ENCODE measurements around the gene SNX33.
"Not testable (repeated sequence)": the region's sequence is repeated elsewhere in the genome, so short reads cannot be mapped to it uniquely, and the experiment has no call there.

DNA sequence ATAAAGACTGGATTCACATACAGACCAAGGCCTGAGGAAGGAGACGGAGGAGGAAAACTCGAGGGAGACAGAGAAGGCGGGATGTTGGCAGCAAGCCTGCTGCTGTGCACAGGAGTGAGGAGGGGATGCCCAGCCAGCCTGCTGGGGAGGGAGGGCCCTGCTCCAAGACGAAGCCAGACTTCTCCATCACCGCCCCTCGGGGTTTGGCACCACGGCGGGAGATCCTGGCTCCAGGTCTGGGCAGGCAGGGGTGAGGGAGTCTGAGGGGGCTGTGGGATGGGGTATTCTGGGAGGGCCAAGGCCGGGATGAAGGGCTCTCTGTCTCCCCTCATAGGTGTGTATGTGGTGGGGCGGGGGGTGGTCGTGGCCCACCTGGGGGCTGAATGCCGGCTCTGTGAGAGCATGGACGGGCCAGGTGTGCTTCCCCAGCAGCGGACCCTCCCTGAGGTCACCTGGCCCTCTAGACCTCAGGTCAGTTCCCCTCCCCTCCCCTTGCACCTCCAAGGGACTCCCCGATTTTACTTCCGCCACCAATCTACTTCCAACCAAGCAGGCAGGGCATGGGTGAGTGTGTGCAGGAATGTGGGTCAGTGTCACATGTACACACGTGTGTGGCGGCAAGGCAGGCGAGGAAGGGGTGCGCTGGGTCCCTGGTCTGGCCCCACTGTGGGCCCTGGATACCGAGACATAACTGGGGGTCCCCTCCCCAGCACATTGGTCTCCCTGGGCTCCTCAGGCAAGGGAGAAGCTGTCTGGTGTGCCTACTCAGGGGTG, 50.4 kb downstream of the SNX33 start:
- not testable (repeated sequence) for TF ChIP-seq CTCF (IDR thresholded peaks at IDR 0.05; ENCODE audit: insufficient read depth, low read length, poor library complexity, severe bottlenecking); EZH2phosphoT487 (conservative IDR thresholded peaks at IDR 0.05; ENCODE audit: low read length)

Measured in SU-DHL-6 (cell line).